Stimulated activated CD4-positive, alpha-beta T cell treated with anti-CD3 and anti-CD28 coated beads, Interleukin-15, amount 100 ng/mL, for 48 hours (primary cell): ENCODE data around the gene ENPP3.

ENCODE experiments used
- DNase-seq, 2 donors: peaks; one replicate each; pipeline ENCODE4 v3.0.0-alpha.2; 2020; ENCODE audit warnings: low read depth in 2 of 2

The ENPP3 gene

GRCh38 chr6:131765081-131765803 lies 128.1 kb downstream of the ENPP3 start:
- no peak for DNase-seq

DNA sequence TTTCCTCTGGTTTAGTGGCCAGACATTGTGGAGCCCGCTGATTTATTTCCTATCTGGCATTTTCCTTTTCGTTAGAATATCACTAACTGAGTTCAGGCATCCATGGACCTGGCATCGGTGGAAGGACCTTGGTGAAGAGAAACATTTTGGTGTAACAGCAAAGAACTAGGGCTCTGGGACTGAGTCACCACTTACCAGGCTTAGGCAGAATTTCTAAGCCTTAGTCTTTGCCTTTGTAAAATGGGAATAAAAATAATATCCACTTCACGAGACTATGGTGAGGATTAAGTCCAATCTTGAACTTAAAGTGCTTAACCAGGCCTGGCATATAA lies 128.7 kb downstream of the ENPP3 start:
- DNase-seq: no peak

DNA sequence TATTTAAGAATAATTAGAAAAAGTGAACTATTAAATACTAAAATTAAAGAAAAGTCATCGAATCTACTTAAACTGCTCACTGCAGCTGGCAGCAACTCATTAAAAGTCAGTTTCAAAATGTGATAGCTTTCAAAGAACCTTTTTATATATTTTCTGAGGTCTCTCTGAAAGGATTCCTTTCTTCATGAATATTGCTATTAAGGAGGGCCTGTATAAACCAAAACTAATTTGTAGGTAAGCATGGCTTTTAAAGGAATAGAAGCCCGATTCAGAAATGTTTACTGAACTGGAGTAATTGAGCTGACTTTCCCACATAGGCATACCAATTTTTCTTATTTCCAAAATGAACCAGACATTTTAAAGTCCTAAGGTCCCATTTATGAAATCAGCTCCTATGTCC lies 129.5 kb downstream of the ENPP3 start:
- DNase-seq: no peak

GRCh38 chr6:131768964-131769363 lies 131.9 kb downstream of the ENPP3 start:
- DNase-seq: no peak

DNA sequence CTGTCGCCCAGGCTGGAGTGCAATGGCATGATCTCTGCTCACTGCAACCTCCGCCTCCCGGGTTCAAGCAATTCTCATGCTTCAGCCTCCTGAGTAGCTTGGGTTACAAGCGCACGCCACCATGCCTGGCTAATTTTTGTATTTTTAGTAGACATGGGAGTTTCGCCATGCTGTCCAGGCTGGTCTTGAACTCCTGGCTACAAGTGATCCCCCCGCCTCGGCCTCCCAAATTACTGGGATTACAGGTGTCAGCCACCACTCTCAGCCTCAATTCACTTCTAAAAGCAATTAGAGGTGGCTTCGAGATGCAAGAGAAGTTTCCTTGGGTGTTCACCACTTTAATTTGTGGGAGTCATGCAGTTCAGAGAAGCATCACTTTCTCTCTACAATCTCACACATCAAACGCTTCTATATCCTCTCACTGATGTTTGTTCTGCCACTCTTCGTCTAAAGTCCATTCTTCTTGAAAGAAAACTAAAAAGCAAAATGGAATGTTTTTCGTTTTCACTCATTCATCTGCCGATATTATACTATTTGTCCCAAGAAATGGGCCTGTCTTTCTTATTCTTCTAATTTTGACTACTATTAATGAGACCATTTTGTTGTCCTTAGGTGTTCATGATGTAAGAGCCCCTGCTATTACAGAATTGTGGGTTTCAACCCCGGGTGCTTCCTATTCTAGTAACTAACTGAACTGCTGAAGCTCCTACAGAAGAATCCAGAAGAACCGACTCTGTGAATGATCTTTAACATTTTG lies 132.5 kb downstream of the ENPP3 start:
- no peak for DNase-seq

- DNase-seq: no peak
Observed at GRCh38 chr6:131770776-131771175, 133.7 kb downstream of the ENPP3 start.

DNA sequence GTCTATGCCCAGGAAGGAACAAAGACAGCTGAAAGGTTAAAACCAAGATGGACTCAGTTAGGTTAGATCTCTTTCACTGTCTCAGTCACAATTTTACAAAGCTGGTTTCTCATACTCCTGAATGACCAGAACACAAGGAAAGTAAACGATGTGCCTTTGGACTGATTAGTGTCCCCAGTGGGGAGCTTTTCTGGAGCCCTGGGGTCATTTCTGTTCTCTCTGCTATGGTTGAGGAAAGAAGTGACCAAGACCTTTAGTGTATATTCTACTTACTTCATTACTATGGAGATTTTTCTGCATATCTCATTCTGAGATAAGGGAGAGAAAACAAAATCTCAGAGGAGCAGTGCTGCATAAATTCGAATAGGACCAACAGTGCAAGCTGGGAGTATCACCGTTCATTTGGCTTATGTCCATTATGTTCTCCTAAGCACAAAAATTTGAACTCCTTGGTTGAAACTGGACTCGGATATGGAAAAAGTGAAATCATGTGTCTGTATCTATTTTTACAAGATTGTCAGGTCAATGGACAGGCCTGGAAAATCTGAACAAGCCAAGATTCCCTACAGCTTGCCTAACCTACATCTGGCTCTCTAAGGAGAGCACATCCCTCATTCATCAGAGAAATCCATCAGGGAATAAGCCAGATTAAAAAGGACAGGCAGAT lies 136.3 kb downstream of the ENPP3 start:
- no peak for DNase-seq

- no peak for DNase-seq
Observed at GRCh38 chr6:131775886-131776285, 138.8 kb downstream of the ENPP3 start.

- no peak for DNase-seq
Observed at GRCh38 chr6:131776985-131777384, 139.9 kb downstream of the ENPP3 start.

DNA sequence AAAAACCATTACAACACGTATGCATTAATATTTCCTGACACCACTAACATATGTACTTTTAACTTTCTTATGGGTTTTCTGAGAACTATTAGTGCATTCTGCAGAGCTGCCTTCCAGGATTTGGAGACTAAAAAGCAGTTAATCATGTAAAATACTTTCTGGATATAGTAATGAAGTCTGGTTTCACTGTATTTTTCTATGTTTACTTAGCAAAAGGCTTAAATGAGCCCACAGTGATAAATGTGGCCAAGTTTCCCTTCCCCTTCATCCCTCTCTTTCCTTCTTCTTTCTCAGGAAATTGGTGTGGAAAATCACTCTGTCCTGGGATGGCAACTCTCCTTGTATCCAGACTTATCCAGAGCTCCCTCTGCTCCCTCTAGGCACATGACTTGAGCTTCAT lies 141.1 kb downstream of the ENPP3 start:
- no peak for DNase-seq

DNA sequence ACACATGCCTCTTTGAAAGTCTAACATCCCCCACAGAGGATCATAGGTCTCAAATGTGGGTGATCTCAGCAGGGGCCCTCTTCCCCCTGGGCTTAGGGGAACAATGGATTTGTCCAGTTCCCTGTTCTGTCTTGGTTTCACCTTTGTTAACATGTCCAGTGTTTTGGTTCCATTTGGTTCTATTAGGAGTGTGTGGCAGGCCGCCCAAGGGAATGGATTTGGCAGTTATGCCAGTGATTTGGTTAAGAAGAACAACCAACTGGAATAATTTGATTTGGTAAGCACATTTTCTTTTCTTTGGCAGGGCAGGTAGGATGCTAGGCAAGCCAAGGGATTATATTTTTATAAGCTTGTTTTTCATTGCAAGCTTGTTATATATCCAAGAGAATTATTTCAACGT lies 142.2 kb downstream of the ENPP3 start:
- no peak for DNase-seq

- DNase-seq: no peak
Observed at GRCh38 chr6:131780600-131780999, 143.5 kb downstream of the ENPP3 start.

- no peak for DNase-seq
Observed at GRCh38 chr6:131781687-131782086, 144.6 kb downstream of the ENPP3 start.

GRCh38 chr6:131782764-131783163 lies 145.7 kb downstream of the ENPP3 start:
- DNase-seq: no peak

DNA sequence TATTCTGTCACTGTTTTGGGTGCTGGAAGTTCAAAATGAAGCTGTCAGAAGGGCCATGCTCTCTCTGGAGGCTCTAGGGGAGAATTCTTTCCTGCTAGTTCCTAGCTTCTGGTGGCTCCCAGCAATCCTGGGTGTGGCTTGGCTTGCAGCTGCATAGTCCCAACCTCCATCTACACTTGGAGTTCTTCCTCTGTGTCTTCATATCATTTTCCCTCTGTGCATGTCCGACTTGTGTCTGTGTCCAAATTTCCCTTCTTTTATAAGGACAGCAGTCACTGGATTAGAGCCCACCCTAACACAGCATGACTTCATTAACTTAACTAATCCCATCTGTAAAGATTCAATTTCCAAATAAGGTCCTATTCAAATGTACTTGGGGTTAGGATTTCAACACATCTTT lies 147.5 kb downstream of the ENPP3 start:
- DNase-seq: no peak

DNA sequence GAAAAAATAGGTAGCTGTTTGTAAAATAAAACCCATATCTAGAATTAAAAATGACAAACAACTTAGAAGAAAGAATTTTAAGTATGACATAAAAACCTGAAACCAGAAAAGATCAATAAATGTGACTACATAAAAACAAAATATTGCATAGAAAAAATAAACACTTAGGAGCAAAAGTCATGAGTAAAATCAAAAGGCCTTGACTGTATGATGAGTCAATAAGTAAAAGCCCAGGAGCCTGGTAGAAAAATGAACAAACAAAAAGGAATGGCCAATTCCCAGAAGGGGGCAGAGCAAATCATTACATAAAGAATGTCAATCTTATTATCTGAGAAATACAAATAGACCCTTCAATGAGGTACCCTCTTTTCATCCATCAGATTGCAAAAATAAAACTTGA lies 150.0 kb downstream of the ENPP3 start:
- DNase-seq: no peak

GRCh38 chr6:131787766-131788712 lies 150.9 kb downstream of the ENPP3 start:
- DNase-seq: no peak

GRCh38 chr6:131789219-131789618 lies 152.1 kb downstream of the ENPP3 start:
- no peak for DNase-seq

DNA sequence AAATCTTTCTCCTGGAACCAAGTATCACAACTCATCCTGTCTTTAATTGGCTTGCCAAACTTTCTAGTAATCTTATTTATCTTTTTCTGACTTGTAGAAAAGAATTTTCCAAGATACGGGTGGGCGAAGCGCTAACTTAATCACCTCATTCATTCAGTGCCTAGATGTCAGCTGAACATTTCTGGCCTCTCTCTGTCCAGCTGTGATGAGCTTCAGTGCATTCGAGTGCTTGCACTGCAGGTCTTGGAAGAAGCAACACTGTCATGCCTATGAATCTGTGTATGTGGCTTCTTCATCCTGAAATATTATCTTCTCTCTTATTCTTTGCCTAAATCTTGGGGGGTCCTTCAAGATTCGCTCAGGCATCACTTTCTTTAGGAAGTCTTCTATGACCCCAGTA lies 154.4 kb downstream of the ENPP3 start:
- no peak for DNase-seq

DNA sequence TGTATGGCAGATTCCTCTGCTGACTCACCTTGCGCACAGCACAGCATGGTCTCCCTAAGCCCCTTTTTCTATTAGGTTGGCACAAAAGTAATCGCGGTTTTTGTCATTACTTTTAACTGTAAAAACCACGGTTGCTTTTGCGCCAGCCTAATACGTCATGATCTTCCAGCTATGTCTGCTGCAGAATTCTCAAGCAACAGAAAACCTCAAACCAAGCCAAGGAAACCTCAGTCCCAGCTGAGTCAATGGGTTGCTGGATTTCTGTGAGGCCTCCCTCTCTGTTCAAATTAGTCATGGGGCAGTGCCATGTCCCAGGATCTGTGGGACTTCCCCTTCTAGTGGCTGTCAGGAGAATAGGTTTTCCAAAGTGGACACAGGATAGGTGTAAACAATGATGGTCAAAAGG lies 155.0 kb downstream of the ENPP3 start:
- DNase-seq: no peak

- no peak for DNase-seq
Observed at GRCh38 chr6:131795366-131795765, 158.3 kb downstream of the ENPP3 start.
